SU-DHL-6 (cell line): ENCODE data around the gene SMTNL2.

ENCODE experiments used
- H2AFZ ChIP-seq: fragments of 200-600 bp; sonication (generic); 2 replicates; pipeline ENCODE4 v1.6.1; 2014; ENCODE audit warnings: low read depth, mild to moderate bottlenecking, moderate library complexity, mixed read lengths, antibody characterized with exemption, low read length; ENCODE audit not compliant: severe bottlenecking
- H3F3A ChIP-seq: fragments of 200-600 bp; shearing (Covaris generic); 2 replicates; pipeline ENCODE4 v1.6.0; 2016; ENCODE audit warnings: antibody characterized with exemption, mild to moderate bottlenecking; ENCODE audit not compliant: insufficient read depth
- H3K27ac ChIP-seq: fragments of 200-600 bp; sonication (generic); 2 replicates; pipeline ENCODE4 v1.5.1; 2016; ENCODE audit warnings: low read depth, mild to moderate bottlenecking, low read length, moderate library complexity, mixed read lengths
- H3K27me3 ChIP-seq: fragments of 200-600 bp; sonication (generic), shearing (Covaris generic); 2 replicates; pipeline ENCODE4 v1.6.0; 2014; ENCODE audit warnings: mild to moderate bottlenecking, low read length
- H3K36me3 ChIP-seq: fragments of 200-600 bp; sonication (generic); 2 replicates; pipeline ENCODE4 v1.6.1; 2014; ENCODE audit warnings: mild to moderate bottlenecking, low read length, mixed read lengths
- H3K4me2 ChIP-seq: fragments of 300-600, 200-600 bp; shearing (Covaris generic), sonication (generic); 2 replicates; pipeline ENCODE4 v1.6.0; 2014; ENCODE audit warnings: low read length, low read depth, mild to moderate bottlenecking; ENCODE audit not compliant: poor library complexity, severe bottlenecking
- H3K4me3 ChIP-seq: fragments of 200-600 bp; sonication (generic); 2 replicates; pipeline ENCODE4 v1.5.1; 2014; ENCODE audit warnings: antibody characterized with exemption, low read length, mild to moderate bottlenecking, mixed read lengths; ENCODE audit not compliant: insufficient read depth, poor library complexity, severe bottlenecking
- H3K79me2 ChIP-seq: fragments of 200-600 bp; sonication (generic); 2 replicates; pipeline ENCODE4 v1.6.1; 2014; ENCODE audit warnings: mild to moderate bottlenecking, low read length, moderate library complexity; ENCODE audit not compliant: insufficient read depth
- H3K9ac ChIP-seq: fragments of 200-600 bp; sonication (generic); 2 replicates; pipeline ENCODE4 v1.7.0; 2014; ENCODE audit warnings: mild to moderate bottlenecking, low read length
- H3K9me2 ChIP-seq: fragments of 200-600 bp; sonication (generic); replicated peaks from 2 replicates; pipeline ENCODE4 v1.6.1; 2014; ENCODE audit warnings: low read length; ENCODE audit not compliant: insufficient read depth
- H3K9me3 ChIP-seq: fragments of 200-600 bp; sonication (generic); 2 replicates; pipeline ENCODE4 v1.6.1; 2014; ENCODE audit warnings: low read length, mixed read lengths; ENCODE audit not compliant: insufficient read depth
- H4K20me1 ChIP-seq: fragments of 200-600 bp; sonication (generic); 2 replicates; pipeline ENCODE4 v1.6.1; 2014; ENCODE audit warnings: low read depth, mild to moderate bottlenecking, antibody characterized with exemption, low read length, moderate library complexity, mixed read lengths
- EZH2phosphoT487 ChIP-seq: fragments of 200-600 bp; sonication (generic), shearing (Covaris generic); conservative IDR thresholded peaks from 2 replicates; pipeline ENCODE4 v1.6.1; 2018; ENCODE audit warnings: mild to moderate bottlenecking, antibody characterized with exemption, low read length, moderate library complexity, mixed read lengths
- TF ChIP-seq, protein P1 (sequence below): fragments of 200-600 bp; sonication (generic); IDR thresholded peaks from one replicate; pipeline ENCODE4 v1.5.1; 2017; ENCODE audit warnings: antibody characterized with exemption, mild to moderate bottlenecking, low read length, moderate library complexity; ENCODE audit not compliant: insufficient read depth, poor library complexity, severe bottlenecking

The SMTNL2 gene

GRCh38 chr17:4549781-4550533 lies 34.4 kb upstream of the SMTNL2 start:
- Histone ChIP-seq H3K27me3 (no peaks in the 10 kb centered on the region), H3K9me3 (no peaks in the 10 kb centered on the region), H3K9ac (no peak overlapping the region), H3K27ac (no peak overlapping the region), H2AFZ (no peak overlapping the region), H3F3A (no peaks in the 10 kb centered on the region), H3K4me2 (no peak overlapping the region), H3K79me2 (peaks cover 20% of the 10 kb centered on the region), H3K9me2 (no peaks in the 10 kb centered on the region), H4K20me1 (no peaks in the 10 kb centered on the region), H3K4me3 (no peak overlapping the region), H3K36me3 (peaks cover 3% of the 10 kb centered on the region; the same call in 1 of the 2 replicates)
- TF ChIP-seq, protein P1, sequence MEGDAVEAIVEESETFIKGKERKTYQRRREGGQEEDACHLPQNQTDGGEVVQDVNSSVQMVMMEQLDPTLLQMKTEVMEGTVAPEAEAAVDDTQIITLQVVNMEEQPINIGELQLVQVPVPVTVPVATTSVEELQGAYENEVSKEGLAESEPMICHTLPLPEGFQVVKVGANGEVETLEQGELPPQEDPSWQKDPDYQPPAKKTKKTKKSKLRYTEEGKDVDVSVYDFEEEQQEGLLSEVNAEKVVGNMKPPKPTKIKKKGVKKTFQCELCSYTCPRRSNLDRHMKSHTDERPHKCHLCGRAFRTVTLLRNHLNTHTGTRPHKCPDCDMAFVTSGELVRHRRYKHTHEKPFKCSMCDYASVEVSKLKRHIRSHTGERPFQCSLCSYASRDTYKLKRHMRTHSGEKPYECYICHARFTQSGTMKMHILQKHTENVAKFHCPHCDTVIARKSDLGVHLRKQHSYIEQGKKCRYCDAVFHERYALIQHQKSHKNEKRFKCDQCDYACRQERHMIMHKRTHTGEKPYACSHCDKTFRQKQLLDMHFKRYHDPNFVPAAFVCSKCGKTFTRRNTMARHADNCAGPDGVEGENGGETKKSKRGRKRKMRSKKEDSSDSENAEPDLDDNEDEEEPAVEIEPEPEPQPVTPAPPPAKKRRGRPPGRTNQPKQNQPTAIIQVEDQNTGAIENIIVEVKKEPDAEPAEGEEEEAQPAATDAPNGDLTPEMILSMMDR: no peak
- TF ChIP-seq EZH2phosphoT487: no peak

GRCh38 chr17:4550534-4551039 lies 33.7 kb upstream of the SMTNL2 start:
- Histone ChIP-seq H3K9me2 (no peaks in the 10 kb centered on the region), H3K9me3 (no peaks in the 10 kb centered on the region), H3K9ac (no peak overlapping the region), H3K36me3 (peaks cover 3% of the 10 kb centered on the region; the same call in 1 of the 2 replicates), H3K79me2 (peaks cover 22% of the 10 kb centered on the region), H3F3A (no peaks in the 10 kb centered on the region), H3K4me3 (no peak overlapping the region), H2AFZ (no peak overlapping the region), H3K4me2 (no peak overlapping the region), H3K27me3 (no peaks in the 10 kb centered on the region), H3K27ac (no peak overlapping the region), H4K20me1 (no peaks in the 10 kb centered on the region)
- TF ChIP-seq EZH2phosphoT487: no peak
- TF ChIP-seq, protein P1: no peak

DNA sequence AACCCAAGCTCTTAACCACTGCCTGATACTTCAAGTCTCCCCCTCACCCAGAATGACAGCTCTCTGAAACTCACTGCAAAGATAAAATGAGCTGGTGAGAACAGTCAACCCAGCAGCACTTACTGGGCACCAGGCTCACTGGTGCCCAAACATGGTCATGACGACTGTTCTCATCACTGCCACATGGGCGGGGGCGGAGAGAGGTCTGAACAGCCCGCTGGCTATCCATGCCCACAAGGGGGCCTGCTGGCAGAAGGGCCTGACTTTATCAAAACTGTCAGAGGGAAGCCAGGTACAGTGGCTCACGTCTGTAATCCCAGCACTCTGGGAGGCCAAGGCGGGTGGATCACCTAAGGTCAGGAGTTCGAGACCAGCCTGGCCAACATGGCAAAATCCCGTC lies 33.2 kb upstream of the SMTNL2 start:
- no peaks in the 10 kb centered on the region for H3K27me3 ChIP-seq
- no peak overlapping the region for H2AFZ ChIP-seq
- H3K27ac ChIP-seq: no peak overlapping the region
- H3F3A ChIP-seq: no peaks in the 10 kb centered on the region
- no peaks in the 10 kb centered on the region for H3K9me3 ChIP-seq
- TF ChIP-seq, protein P1: no peak
- no peak for TF ChIP-seq EZH2phosphoT487
- H3K36me3 ChIP-seq: peaks cover 3% of the 10 kb centered on the region; the same call in 1 of the 2 replicates
- peaks cover 22% of the 10 kb centered on the region for H3K79me2 ChIP-seq
- H4K20me1 ChIP-seq: no peaks in the 10 kb centered on the region
- H3K4me2 ChIP-seq: no peak overlapping the region
- no peaks in the 10 kb centered on the region for H3K9me2 ChIP-seq
- no peak overlapping the region for H3K9ac ChIP-seq
- no peak overlapping the region for H3K4me3 ChIP-seq
